ENCODE measurements around the gene ERF. TPM values are rescaled to one million over a fixed set of nuclear protein-coding genes. Genes with fewer than 3 reads are reported as not detected.

Gene ERF
- total RNA-seq, 2 experiments from 2014 or later: 26.7 to 33.5 TPM

GRCh38 chr19:42288881-42289555, 34.1 kb upstream of the ERF start:
- POLR2A ChIA-PET: no interaction called here
- BruUV-seq (replicated peaks): no TSS peak
- intact Hi-C loops (cut with micrococcal nuclease; ENCODE audit: unreplicated experiment): loop anchor here (10.0 kb wide), 1 partner anchor 424 kb away; the partner anchor contains the start of gene RPS19

GRCh38 chr19:42288387-42288786, 33.5 kb upstream of the ERF start:
- Histone ChIP-seq H3K4me1 (ENCODE audit: insufficient read depth, low read length, poor library complexity, severe bottlenecking) (peaks cover 22% of the 10 kb centered on the region), H2AFZ (ENCODE audit: low read length) (no peak overlapping the region), H3K9me2 (ENCODE audit: insufficient read depth, low read length) (no peaks in the 10 kb centered on the region), H3K4me2 (ENCODE audit: low read length) (no peak overlapping the region), H3K9me3 (ENCODE audit: low read length) (no peaks in the 10 kb centered on the region), H3K4me3 (ENCODE audit: low read depth, low read length, poor library complexity, severe bottlenecking) (no peak overlapping the region), H3K79me2 (ENCODE audit: insufficient read depth, low read depth, low read length) (peaks cover 17% of the 10 kb centered on the region), H3K36me3 (ENCODE audit: insufficient read depth, low read length) (peaks cover 68% of the 10 kb centered on the region), H4K20me1 (ENCODE audit: insufficient read depth, low read length) (peaks cover 10% of the 10 kb centered on the region; the same call in 1 of the 2 replicates), H3K27ac (ENCODE audit: low read depth, low read length, poor library complexity, severe bottlenecking) (no peak overlapping the region)
- TF ChIP-seq CTCF (conservative IDR thresholded peaks at IDR 0.05; ENCODE audit: low read length) (no peak), EZH2phosphoT487 (IDR thresholded peaks at IDR 0.05; ENCODE audit: borderline replicate concordance, low read depth, low read length) (no peak)
- BruUV-seq (replicated peaks): no TSS peak
- DNase-seq (ENCODE audit: low spot score): no peak
- CTCF ChIA-PET (ENCODE audit: unreplicated experiment): no interaction called here
- POLR2A ChIA-PET: no interaction called here
- intact Hi-C loops (cut with micrococcal nuclease; ENCODE audit: unreplicated experiment): loop anchor here (10.0 kb wide), 1 partner anchor 424 kb away; the partner anchor contains the start of gene RPS19

More at GRCh38 chr19:42288881-42289555, 34.1 kb upstream of the ERF start:
- Histone ChIP-seq H3K36me3 (ENCODE audit: insufficient read depth, low read length) (peaks cover 74% of the 10 kb centered on the region), H4K20me1 (ENCODE audit: insufficient read depth, low read length) (peaks cover 10% of the 10 kb centered on the region; the same call in 1 of the 2 replicates), H3K79me2 (ENCODE audit: insufficient read depth, low read depth, low read length) (peaks cover 17% of the 10 kb centered on the region), H3K4me2 (ENCODE audit: low read length) (no peak overlapping the region), H2AFZ (ENCODE audit: low read length) (no peak overlapping the region), H3K4me1 (ENCODE audit: insufficient read depth, low read length, poor library complexity, severe bottlenecking) (peaks cover 21% of the 10 kb centered on the region), H3K9me2 (ENCODE audit: insufficient read depth, low read length) (no peaks in the 10 kb centered on the region), H3K9me3 (ENCODE audit: low read length) (no peaks in the 10 kb centered on the region), H3K27ac (ENCODE audit: low read depth, low read length, poor library complexity, severe bottlenecking) (no peak overlapping the region), H3K4me3 (ENCODE audit: low read depth, low read length, poor library complexity, severe bottlenecking) (no peak overlapping the region)
- CTCF ChIA-PET (ENCODE audit: unreplicated experiment): no interaction called here
- TF ChIP-seq EZH2phosphoT487 (IDR thresholded peaks at IDR 0.05; ENCODE audit: borderline replicate concordance, low read depth, low read length) (no peak), CTCF (conservative IDR thresholded peaks at IDR 0.05; ENCODE audit: low read length) (no peak)
- no peak for DNase-seq (ENCODE audit: low spot score)

DNA sequence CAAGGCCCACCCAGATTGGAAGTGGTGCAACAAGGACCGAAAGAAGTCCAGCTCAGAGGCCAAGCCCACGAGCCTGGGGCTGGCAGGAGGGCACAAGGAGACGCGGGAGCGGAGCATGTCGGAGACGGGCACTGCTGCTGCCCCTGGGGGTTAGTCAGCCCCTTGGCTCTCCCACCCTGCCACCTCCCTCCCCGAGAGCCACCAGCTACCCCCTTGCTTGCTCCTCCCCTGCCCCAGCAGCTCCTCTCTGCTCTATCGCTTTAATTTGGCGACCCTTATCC, 32.8 kb upstream of the ERF start:
- Histone ChIP-seq H3K4me2 (ENCODE audit: low read length) (no peak overlapping the region), H3K9me3 (ENCODE audit: low read length) (no peaks in the 10 kb centered on the region), H4K20me1 (ENCODE audit: insufficient read depth, low read length) (peaks cover 10% of the 10 kb centered on the region; the same call in 1 of the 2 replicates), H3K9me2 (ENCODE audit: insufficient read depth, low read length) (no peaks in the 10 kb centered on the region), H3K27ac (ENCODE audit: low read depth, low read length, poor library complexity, severe bottlenecking) (no peak overlapping the region), H3K4me1 (ENCODE audit: insufficient read depth, low read length, poor library complexity, severe bottlenecking) (peaks cover 28% of the 10 kb centered on the region), H3K36me3 (ENCODE audit: insufficient read depth, low read length) (peaks cover 62% of the 10 kb centered on the region), H3K4me3 (ENCODE audit: low read depth, low read length, poor library complexity, severe bottlenecking) (no peak overlapping the region), H3K79me2 (ENCODE audit: insufficient read depth, low read depth, low read length) (peaks cover 17% of the 10 kb centered on the region), H2AFZ (ENCODE audit: low read length) (no peak overlapping the region)
- TF ChIP-seq CTCF (conservative IDR thresholded peaks at IDR 0.05; ENCODE audit: low read length): no peak
- DNase-seq (ENCODE audit: low spot score): no peak
- ChIA-PET POLR2A (no interaction called here), CTCF (ENCODE audit: unreplicated experiment) (no interaction called here)
- intact Hi-C loops (cut with micrococcal nuclease; ENCODE audit: unreplicated experiment): loop anchor here (10.0 kb wide), 1 partner anchor 423 kb away; the partner anchor contains the start of gene RPS19
- no TSS peak for BruUV-seq (replicated peaks)
